ENCODE data around the gene TSPO2. TPM values are rescaled to one million over a fixed set of nuclear protein-coding genes. Genes with fewer than 3 reads are reported as not detected.

TSPO2 gene
- total and polyA plus RNA-seq, 12 donors = 0.44 TPM; not detected in 11

- no peaks in the 10 kb centered on the region for H3K9me3 ChIP-seq (replicated peaks in 1 of 3)
- no peaks in the 10 kb centered on the region for H3K36me3 ChIP-seq (replicated peaks in 1 of 2)
- no peak for TF ChIP-seq CTCF (IDR thresholded peaks at IDR 0.05)
- no peak for TF ChIP-seq POLR2A (IDR thresholded peaks at IDR 0.05)
- H3K27ac ChIP-seq = no peak overlapping the region
- intact Hi-C loops (cut with DNase I) = no loop called here
- peak in 1 of 7 donors; percentile 11 for DNase-seq
- H3K27me3 ChIP-seq = no peaks in the 10 kb centered on the region
- no peaks in the 10 kb centered on the region for H3K4me1 ChIP-seq (replicated peaks in 1 of 2)
- WGBS, 4 donors = 73 to 82% (median 78%) methylated on average over 5 of the region's 5 CpGs
- H3K4me3 ChIP-seq = no peak overlapping the region
Measured at GRCh38 chr6:41051873-41052272, 9.6 kb downstream of the TSPO2 start.

- TF ChIP-seq CTCF (IDR thresholded peaks at IDR 0.05) = no peak
- DNase-seq = peak; percentile 27 to 66 (median 46)
- Histone ChIP-seq H3K4me1 (replicated peaks in 1 of 2) (no peaks in the 10 kb centered on the region), H3K27me3 (no peaks in the 10 kb centered on the region), H3K36me3 (replicated peaks in 1 of 2) (no peaks in the 10 kb centered on the region), H3K4me3 (no peak within 1 kb of the TSS), H3K9me3 (replicated peaks in 1 of 3) (no peaks in the 10 kb centered on the region), H3K27ac (peak within 1 kb of the TSS in 1 of 5 donors; percentile 56)
- 47 to 77% (median 61%) methylated on average over 3 to 5 of the region's 5 CpGs for WGBS, 4 donors
- intact Hi-C loops (cut with DNase I) = no loop called here
Measured at GRCh38 chr6:41053041-41053440, 10.8 kb downstream of the TSPO2 start, which contains the start of gene APOBEC2. Gene APOBEC2, plus strand, starts transcription at chr6:41053202. Its CDS starts 146 bp downstream, at chr6:41053348.

- DNase-seq = no peak
- H3K4me1 ChIP-seq (replicated peaks in 1 of 2) = no peaks in the 10 kb centered on the region
- H3K27me3 ChIP-seq = no peaks in the 10 kb centered on the region
- intact Hi-C loops (cut with DNase I) = no loop called here
- no peaks in the 10 kb centered on the region for H3K9me3 ChIP-seq (replicated peaks in 1 of 3)
- no peak overlapping the region for H3K27ac ChIP-seq
- H3K36me3 ChIP-seq (replicated peaks in 1 of 2) = no peaks in the 10 kb centered on the region
- 95 to 100% (median 96%) methylated on average over 3 of the region's 3 CpGs for WGBS, 4 donors
- no peak overlapping the region for H3K4me3 ChIP-seq
- TF ChIP-seq POLR2A (IDR thresholded peaks at IDR 0.05) (no peak), CTCF (IDR thresholded peaks at IDR 0.05) (no peak)
Measured at GRCh38 chr6:41054511-41054910, 12.2 kb downstream of the TSPO2 start.

DNA sequence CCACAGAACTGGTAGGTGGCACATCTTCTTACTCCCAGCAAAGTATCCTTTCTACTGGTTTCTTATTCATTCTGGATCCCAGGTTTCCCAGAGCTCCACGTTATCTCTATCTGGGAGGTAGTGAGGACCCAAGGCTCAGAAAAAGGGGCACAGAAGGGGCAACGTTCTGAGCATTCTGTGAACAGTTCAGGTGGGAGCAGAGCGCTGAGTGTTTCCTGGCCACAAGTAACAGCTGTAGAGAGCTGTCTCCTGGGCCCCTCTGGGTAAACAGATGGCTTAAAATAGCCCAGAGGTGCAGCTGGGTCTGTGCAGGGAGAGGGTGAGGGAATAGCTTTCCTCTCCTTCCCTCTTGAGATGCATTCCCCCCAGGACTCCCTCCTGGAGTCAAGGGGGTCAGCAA is 12.9 kb downstream of the TSPO2 start:
- no peaks in the 10 kb centered on the region for H3K4me1 ChIP-seq (replicated peaks in 1 of 2)
- intact Hi-C loops (cut with DNase I) = no loop called here

More for the DNA sequence above, 12.9 kb downstream of the TSPO2 start:
- 65 to 74% (median 69%) methylated on average over 3 of the region's 3 CpGs for WGBS, 4 donors
- no peak for DNase-seq
- TF ChIP-seq CTCF (IDR thresholded peaks at IDR 0.05) (no peak), POLR2A (IDR thresholded peaks at IDR 0.05) (no peak)
- no peaks in the 10 kb centered on the region for H3K27me3 ChIP-seq
- no peaks in the 10 kb centered on the region for H3K36me3 ChIP-seq (replicated peaks in 1 of 2)
- no peak overlapping the region for H3K4me3 ChIP-seq
- H3K9me3 ChIP-seq (replicated peaks in 1 of 3) = no peaks in the 10 kb centered on the region
- no peak overlapping the region for H3K27ac ChIP-seq
